A549 (cell line): Measurements from ENCODE around the gene NELFCD.

Experiments
- EP300 ChIP-seq, 2 experiments: fragments of >200 bp; sonication (Bioruptor Twin); formaldehyde crosslinking; IDR thresholded peaks; 2 replicates in 1 of 2; 3 replicates in 1 of 2; pipeline ENCODE4 v1.6.1; 2016 to 2017
- ESRRA ChIP-seq: fragments of 150-350 bp; IDR thresholded peaks from 2 replicates; pipeline ENCODE4 v1.6.1; 2014; ENCODE audit warnings: mild to moderate bottlenecking, low read length, borderline replicate concordance
- HOXA7 ChIP-seq: fragments of 250-450 bp; sonication (Bioruptor Pico); IDR thresholded peaks from 2 replicates; pipeline ENCODE4 v1.5.0; 2020; ENCODE audit warnings: mild to moderate bottlenecking, moderate library complexity
- JUN ChIP-seq, 2 experiments: fragments of >200 bp; sonication (Bioruptor Twin); formaldehyde crosslinking; IDR thresholded peaks; 2 replicates in 1 of 2; 3 replicates in 1 of 2; pipeline ENCODE4 v1.6.1; 2016 to 2017
- KDM5A ChIP-seq: fragments of 200-600 bp; sonication (generic); IDR thresholded peaks from 2 replicates; pipeline ENCODE4 v1.6.1; 2016; ENCODE audit warnings: antibody characterized with exemption, mild to moderate bottlenecking
- MYC ChIP-seq: IDR thresholded peaks from 2 replicates; pipeline ENCODE4 v1.6.1; 2012; ENCODE audit warnings: mild to moderate bottlenecking, inconsistent platforms, low read length, improper control_type of control experiment, borderline replicate concordance
- POLR2A ChIP-seq: IDR thresholded peaks from 2 replicates; pipeline ENCODE4 v1.6.1; 2012; ENCODE audit warnings: mild to moderate bottlenecking, low read length
- RAD21 ChIP-seq, 2 experiments: fragments of >200 bp in 1 of 2; sonication (Bioruptor Twin) in 1 of 2; formaldehyde crosslinking in 1 of 2; IDR thresholded peaks in 1 of 2; conservative IDR thresholded peaks in 1 of 2; 2 replicates in 1 of 2; 3 replicates in 1 of 2; pipeline ENCODE4 v1.6.1; 2012 to 2018; ENCODE audit warnings: inconsistent platforms in 1 of 2
- RCOR1 ChIP-seq: fragments of 150-350 bp; IDR thresholded peaks from 2 replicates; pipeline ENCODE4 v1.6.1; 2014; ENCODE audit warnings: antibody characterized with exemption, low read length, low read depth
- SMC3 ChIP-seq: fragments of >200 bp; sonication (Bioruptor Twin); formaldehyde crosslinking; IDR thresholded peaks from 3 replicates; pipeline ENCODE4 v1.6.1; 2018; ENCODE audit warnings: inconsistent platforms
- SREBF2 ChIP-seq: fragments of 450-650 bp; IDR thresholded peaks from 2 replicates; pipeline ENCODE4 v1.6.1; 2014; ENCODE audit warnings: mild to moderate bottlenecking, moderate library complexity
- TF ChIP-seq, protein P1 (sequence below): fragments of >200 bp; sonication (Bioruptor Twin); formaldehyde crosslinking; IDR thresholded peaks from 3 replicates; pipeline ENCODE4 v1.5.1; 2016
- TF ChIP-seq, protein P2 (sequence below): fragments of 200-600 bp; sonication (generic); IDR thresholded peaks from 2 replicates; pipeline ENCODE4 v1.6.1; 2016; ENCODE audit warnings: antibody characterized with exemption, mild to moderate bottlenecking, moderate library complexity

DNA sequence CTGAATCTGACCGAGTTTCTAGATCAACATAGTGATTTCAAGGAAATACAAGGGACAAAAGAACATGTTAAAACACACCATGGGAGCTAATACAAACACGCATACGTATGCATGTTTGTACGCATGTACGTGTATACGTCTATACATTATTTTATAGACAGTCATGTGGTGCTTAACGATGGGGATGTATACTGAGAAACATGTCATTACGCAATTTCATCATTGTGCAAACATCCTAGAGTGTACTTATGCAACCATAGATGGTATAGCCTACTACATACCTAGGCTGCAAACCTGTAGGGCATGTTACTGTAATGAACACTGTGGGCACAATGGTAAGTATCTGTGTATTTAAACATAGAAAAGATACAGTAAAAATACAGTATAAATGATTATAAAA, 25.0 kb upstream of the NELFCD start:
- TF ChIP-seq SREBF2, result no peak
- TF ChIP-seq, protein P1, sequence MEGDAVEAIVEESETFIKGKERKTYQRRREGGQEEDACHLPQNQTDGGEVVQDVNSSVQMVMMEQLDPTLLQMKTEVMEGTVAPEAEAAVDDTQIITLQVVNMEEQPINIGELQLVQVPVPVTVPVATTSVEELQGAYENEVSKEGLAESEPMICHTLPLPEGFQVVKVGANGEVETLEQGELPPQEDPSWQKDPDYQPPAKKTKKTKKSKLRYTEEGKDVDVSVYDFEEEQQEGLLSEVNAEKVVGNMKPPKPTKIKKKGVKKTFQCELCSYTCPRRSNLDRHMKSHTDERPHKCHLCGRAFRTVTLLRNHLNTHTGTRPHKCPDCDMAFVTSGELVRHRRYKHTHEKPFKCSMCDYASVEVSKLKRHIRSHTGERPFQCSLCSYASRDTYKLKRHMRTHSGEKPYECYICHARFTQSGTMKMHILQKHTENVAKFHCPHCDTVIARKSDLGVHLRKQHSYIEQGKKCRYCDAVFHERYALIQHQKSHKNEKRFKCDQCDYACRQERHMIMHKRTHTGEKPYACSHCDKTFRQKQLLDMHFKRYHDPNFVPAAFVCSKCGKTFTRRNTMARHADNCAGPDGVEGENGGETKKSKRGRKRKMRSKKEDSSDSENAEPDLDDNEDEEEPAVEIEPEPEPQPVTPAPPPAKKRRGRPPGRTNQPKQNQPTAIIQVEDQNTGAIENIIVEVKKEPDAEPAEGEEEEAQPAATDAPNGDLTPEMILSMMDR, result no peak
- no peak for TF ChIP-seq MYC
- no peak for TF ChIP-seq ESRRA
- TF ChIP-seq, protein P2, sequence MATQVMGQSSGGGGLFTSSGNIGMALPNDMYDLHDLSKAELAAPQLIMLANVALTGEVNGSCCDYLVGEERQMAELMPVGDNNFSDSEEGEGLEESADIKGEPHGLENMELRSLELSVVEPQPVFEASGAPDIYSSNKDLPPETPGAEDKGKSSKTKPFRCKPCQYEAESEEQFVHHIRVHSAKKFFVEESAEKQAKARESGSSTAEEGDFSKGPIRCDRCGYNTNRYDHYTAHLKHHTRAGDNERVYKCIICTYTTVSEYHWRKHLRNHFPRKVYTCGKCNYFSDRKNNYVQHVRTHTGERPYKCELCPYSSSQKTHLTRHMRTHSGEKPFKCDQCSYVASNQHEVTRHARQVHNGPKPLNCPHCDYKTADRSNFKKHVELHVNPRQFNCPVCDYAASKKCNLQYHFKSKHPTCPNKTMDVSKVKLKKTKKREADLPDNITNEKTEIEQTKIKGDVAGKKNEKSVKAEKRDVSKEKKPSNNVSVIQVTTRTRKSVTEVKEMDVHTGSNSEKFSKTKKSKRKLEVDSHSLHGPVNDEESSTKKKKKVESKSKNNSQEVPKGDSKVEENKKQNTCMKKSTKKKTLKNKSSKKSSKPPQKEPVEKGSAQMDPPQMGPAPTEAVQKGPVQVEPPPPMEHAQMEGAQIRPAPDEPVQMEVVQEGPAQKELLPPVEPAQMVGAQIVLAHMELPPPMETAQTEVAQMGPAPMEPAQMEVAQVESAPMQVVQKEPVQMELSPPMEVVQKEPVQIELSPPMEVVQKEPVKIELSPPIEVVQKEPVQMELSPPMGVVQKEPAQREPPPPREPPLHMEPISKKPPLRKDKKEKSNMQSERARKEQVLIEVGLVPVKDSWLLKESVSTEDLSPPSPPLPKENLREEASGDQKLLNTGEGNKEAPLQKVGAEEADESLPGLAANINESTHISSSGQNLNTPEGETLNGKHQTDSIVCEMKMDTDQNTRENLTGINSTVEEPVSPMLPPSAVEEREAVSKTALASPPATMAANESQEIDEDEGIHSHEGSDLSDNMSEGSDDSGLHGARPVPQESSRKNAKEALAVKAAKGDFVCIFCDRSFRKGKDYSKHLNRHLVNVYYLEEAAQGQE, result no peak
- no peak for TF ChIP-seq RAD21 (conservative IDR thresholded peaks at IDR 0.05 in 1 of 2, IDR thresholded peaks at IDR 0.05 in 1 of 2)
- no peak for TF ChIP-seq KDM5A
- no peak for TF ChIP-seq SMC3
- TF ChIP-seq JUN (IDR thresholded peaks at IDR 0.05), result no peak
- TF ChIP-seq RCOR1, result no peak
- TF ChIP-seq EP300 (IDR thresholded peaks at IDR 0.05), result no peak
- TF ChIP-seq POLR2A, result no peak
- no peak for TF ChIP-seq HOXA7
